ENCODE data around the gene UBE2V1.

UBE2V1 gene

GRCh38 chr20:50043573-50044352 is 69.2 kb downstream of the UBE2V1 start:
- no peak for DNase-seq (ENCODE audit: low read depth)

- DNase-seq (ENCODE audit: low read depth), result no peak
Measured at GRCh38 chr20:50042370-50043313, 70.3 kb downstream of the UBE2V1 start.

- no peak for DNase-seq (ENCODE audit: low read depth)
Measured at GRCh38 chr20:50041246-50041873, 71.6 kb downstream of the UBE2V1 start.

GRCh38 chr20:50040432-50041245 is 72.3 kb downstream of the UBE2V1 start:
- DNase-seq (ENCODE audit: low read depth), result no peak

GRCh38 chr20:50039706-50040431 is 73.1 kb downstream of the UBE2V1 start:
- no peak for DNase-seq (ENCODE audit: low read depth)

GRCh38 chr20:50038574-50038991 is 74.4 kb downstream of the UBE2V1 start:
- no peak for DNase-seq (ENCODE audit: low read depth)

- no peak for DNase-seq (ENCODE audit: low read depth)
Measured at GRCh38 chr20:50038169-50038568, 74.8 kb downstream of the UBE2V1 start.

- no peak for DNase-seq (ENCODE audit: low read depth)
Measured at GRCh38 chr20:50037575-50037974, 75.4 kb downstream of the UBE2V1 start.

GRCh38 chr20:50037123-50037522 is 75.8 kb downstream of the UBE2V1 start:
- no peak for DNase-seq (ENCODE audit: low read depth)

GRCh38 chr20:50036703-50037102 is 76.2 kb downstream of the UBE2V1 start:
- no peak for DNase-seq (ENCODE audit: low read depth)

- DNase-seq (ENCODE audit: low read depth), result no peak
Measured at GRCh38 chr20:50034567-50035180, 78.3 kb downstream of the UBE2V1 start.

GRCh38 chr20:50032955-50033666 is 79.8 kb downstream of the UBE2V1 start:
- no peak for DNase-seq (ENCODE audit: low read depth)
